ENCODE measurements around the gene DNAJC5.
"Not testable (repeated sequence)": the region's sequence is repeated elsewhere in the genome, so short reads cannot be mapped to it uniquely, and the experiment has no call there.

Gene DNAJC5

GRCh38 chr20:63955827-63956663, 61.1 kb downstream of the DNAJC5 start, which contains the start of gene UCKL1:
Gene UCKL1 (minus strand): TSS chr20:63956416. CDS start chr20:63956372, 44 bp downstream.
- no peaks in the 10 kb centered on the region for H3K36me3 ChIP-seq (ENCODE audit: control insufficient read depth, low read depth, low read length)
- H3K9ac ChIP-seq (ENCODE audit: low read length), result peak within 1 kb of the TSS; percentile 87
- no peaks in the 10 kb centered on the region for H3K9me3 ChIP-seq (ENCODE audit: control insufficient read depth, low read depth, low read length)
- peak within 1 kb of the TSS; percentile 85 for H3K27ac ChIP-seq (ENCODE audit: low read length)
- peak within 1 kb of the TSS; percentile 88 for H3K4me3 ChIP-seq (ENCODE audit: low read length)
- peaks cover 13% of the 10 kb centered on the region for H3K4me1 ChIP-seq (ENCODE audit: control insufficient read depth, low read depth, low read length)
- no peaks in the 10 kb centered on the region for H3K27me3 ChIP-seq (ENCODE audit: control insufficient read depth, insufficient read depth, low read length)

GRCh38 chr20:63956664-63957003, 61.7 kb downstream of the DNAJC5 start:
- Histone ChIP-seq H3K4me1 (ENCODE audit: control insufficient read depth, low read depth, low read length) (peaks cover 13% of the 10 kb centered on the region), H3K9ac (ENCODE audit: low read length) (peak overlapping the region; percentile 83), H3K4me3 (ENCODE audit: low read length) (peak overlapping the region; percentile 71), H3K27ac (ENCODE audit: low read length) (no peak overlapping the region), H3K36me3 (ENCODE audit: control insufficient read depth, low read depth, low read length) (peaks cover 6% of the 10 kb centered on the region), H3K9me3 (ENCODE audit: control insufficient read depth, low read depth, low read length) (no peaks in the 10 kb centered on the region), H3K27me3 (ENCODE audit: control insufficient read depth, insufficient read depth, low read length) (no peaks in the 10 kb centered on the region)

GRCh38 chr20:63957004-63957689, 62.2 kb downstream of the DNAJC5 start:
- H3K4me1 ChIP-seq (ENCODE audit: control insufficient read depth, low read depth, low read length), result peaks cover 13% of the 10 kb centered on the region
- H3K9ac ChIP-seq (ENCODE audit: low read length), result peak overlapping the region; percentile 83
- peak overlapping the region; percentile 71 for H3K4me3 ChIP-seq (ENCODE audit: low read length)
- H3K36me3 ChIP-seq (ENCODE audit: control insufficient read depth, low read depth, low read length), result peaks cover 11% of the 10 kb centered on the region
- no peaks in the 10 kb centered on the region for H3K9me3 ChIP-seq (ENCODE audit: control insufficient read depth, low read depth, low read length)
- peak overlapping the region; percentile 85 for H3K27ac ChIP-seq (ENCODE audit: low read length)
- no peaks in the 10 kb centered on the region for H3K27me3 ChIP-seq (ENCODE audit: control insufficient read depth, insufficient read depth, low read length)

- Histone ChIP-seq H3K27me3 (ENCODE audit: control insufficient read depth, insufficient read depth, low read length) (no peaks in the 10 kb centered on the region), H3K4me3 (ENCODE audit: low read length) (peak overlapping the region; percentile 71), H3K9me3 (ENCODE audit: control insufficient read depth, low read depth, low read length) (no peaks in the 10 kb centered on the region), H3K9ac (ENCODE audit: low read length) (peak overlapping the region; percentile 83), H3K36me3 (ENCODE audit: control insufficient read depth, low read depth, low read length) (peaks cover 16% of the 10 kb centered on the region), H3K27ac (ENCODE audit: low read length) (peak overlapping the region; percentile 85), H3K4me1 (ENCODE audit: control insufficient read depth, low read depth, low read length) (peaks cover 13% of the 10 kb centered on the region)
These were observed 62.9 kb downstream of the DNAJC5 start for GRCh38 chr20:63957690-63958441.

- Histone ChIP-seq H3K4me3 (ENCODE audit: low read length) (no peak overlapping the region), H3K36me3 (ENCODE audit: control insufficient read depth, low read depth, low read length) (peaks cover 18% of the 10 kb centered on the region), H3K4me1 (ENCODE audit: control insufficient read depth, low read depth, low read length) (peaks cover 13% of the 10 kb centered on the region), H3K9ac (ENCODE audit: low read length) (no peak overlapping the region), H3K27me3 (ENCODE audit: control insufficient read depth, insufficient read depth, low read length) (no peaks in the 10 kb centered on the region), H3K9me3 (ENCODE audit: control insufficient read depth, low read depth, low read length) (no peaks in the 10 kb centered on the region), H3K27ac (ENCODE audit: low read length) (no peak overlapping the region)
These were observed 63.5 kb downstream of the DNAJC5 start for GRCh38 chr20:63958471-63958870.

- H3K36me3 ChIP-seq (ENCODE audit: control insufficient read depth, low read depth, low read length), result peaks cover 24% of the 10 kb centered on the region
- no peaks in the 10 kb centered on the region for H3K9me3 ChIP-seq (ENCODE audit: control insufficient read depth, low read depth, low read length)
- no peak overlapping the region for H3K27ac ChIP-seq (ENCODE audit: low read length)
- no peak overlapping the region for H3K9ac ChIP-seq (ENCODE audit: low read length)
- H3K4me3 ChIP-seq (ENCODE audit: low read length), result no peak overlapping the region
- peaks cover 13% of the 10 kb centered on the region for H3K4me1 ChIP-seq (ENCODE audit: control insufficient read depth, low read depth, low read length)
- H3K27me3 ChIP-seq (ENCODE audit: control insufficient read depth, insufficient read depth, low read length), result no peaks in the 10 kb centered on the region
These were observed 64.2 kb downstream of the DNAJC5 start for GRCh38 chr20:63958964-63959698.

GRCh38 chr20:63959699-63960075, 64.8 kb downstream of the DNAJC5 start:
- Histone ChIP-seq H3K9me3 (ENCODE audit: control insufficient read depth, low read depth, low read length) (no peaks in the 10 kb centered on the region), H3K4me1 (ENCODE audit: control insufficient read depth, low read depth, low read length) (peaks cover 13% of the 10 kb centered on the region), H3K9ac (ENCODE audit: low read length) (no peak overlapping the region), H3K27ac (ENCODE audit: low read length) (no peak overlapping the region), H3K4me3 (ENCODE audit: low read length) (no peak overlapping the region), H3K27me3 (ENCODE audit: control insufficient read depth, insufficient read depth, low read length) (no peaks in the 10 kb centered on the region), H3K36me3 (ENCODE audit: control insufficient read depth, low read depth, low read length) (peaks cover 24% of the 10 kb centered on the region)

- not testable (repeated sequence) for H3K9ac ChIP-seq (ENCODE audit: low read length); H3K4me3 ChIP-seq (ENCODE audit: low read length); H3K27me3 ChIP-seq (ENCODE audit: control insufficient read depth, insufficient read depth, low read length); H3K9me3 ChIP-seq (ENCODE audit: control insufficient read depth, low read depth, low read length); H3K27ac ChIP-seq (ENCODE audit: low read length)
- H3K4me1 ChIP-seq (ENCODE audit: control insufficient read depth, low read depth, low read length), result peaks cover 13% of the 10 kb centered on the region
- peaks cover 24% of the 10 kb centered on the region for H3K36me3 ChIP-seq (ENCODE audit: control insufficient read depth, low read depth, low read length)
These were observed 66.0 kb downstream of the DNAJC5 start for GRCh38 chr20:63960654-63961621.

- no peak overlapping the region for H3K27ac ChIP-seq (ENCODE audit: low read length)
- H3K36me3 ChIP-seq (ENCODE audit: control insufficient read depth, low read depth, low read length), result peaks cover 28% of the 10 kb centered on the region
- no peaks in the 10 kb centered on the region for H3K27me3 ChIP-seq (ENCODE audit: control insufficient read depth, insufficient read depth, low read length)
- peaks cover 13% of the 10 kb centered on the region for H3K4me1 ChIP-seq (ENCODE audit: control insufficient read depth, low read depth, low read length)
- no peaks in the 10 kb centered on the region for H3K9me3 ChIP-seq (ENCODE audit: control insufficient read depth, low read depth, low read length)
- no peak overlapping the region for H3K4me3 ChIP-seq (ENCODE audit: low read length)
- no peak overlapping the region for H3K9ac ChIP-seq (ENCODE audit: low read length)
These were observed 66.9 kb downstream of the DNAJC5 start for GRCh38 chr20:63961664-63962425.
